Right lung (tissue), 10 donors: ENCODE measurements around the gene PROX2. TPM values are rescaled to one million over a fixed set of nuclear protein-coding genes. Genes with fewer than 3 reads are reported as not detected.

Experiments
- DNase-seq, 2 donors: peaks; one replicate each; pipeline ENCODE4 v3.0.0-alpha.2; 2013
- long read RNA-seq, 8 donors: transcript quantifications; one replicate each; lab custom pipeline, GENCODE V29; 2026
- polyA plus RNA-seq, 5 donors: library from polyadenylated mRNA; unstranded; fragments of 120-200 nt; gene quantifications; one replicate each; pipeline versions ENCODE4 v1.2.1 to v1.2.3, GENCODE V29; 2013; ENCODE audit warnings: inconsistent platforms in 1 of 5, low replicate concordance in 1 of 5; ENCODE audit not compliant: insufficient read length in 5 of 5, insufficient read depth in 1 of 5

The PROX2 gene
- polyA plus RNA-seq: 1 to 10 TPM; 1.7 to 3.2 (median 2.5) TPM
- long read RNA-seq, donor 1, partial matches to known transcripts: 8 of 21 reads
- long read RNA-seq, donor 1, other reads (novel, unspliced or antisense): 13 of 21 reads
- long read RNA-seq, donor 2: 0 reads
- long read RNA-seq, donor 3, partial matches to known transcripts: 6 of 6 reads
- long read RNA-seq, donor 3, other reads (novel, unspliced or antisense): 0 of 6 reads
- long read RNA-seq, donor 4: 0 reads
- long read RNA-seq, donor 5: 0 reads
- long read RNA-seq, donor 6: 0 reads
- long read RNA-seq, donor 7: 0 reads
- long read RNA-seq, donor 8: 0 reads

DNA sequence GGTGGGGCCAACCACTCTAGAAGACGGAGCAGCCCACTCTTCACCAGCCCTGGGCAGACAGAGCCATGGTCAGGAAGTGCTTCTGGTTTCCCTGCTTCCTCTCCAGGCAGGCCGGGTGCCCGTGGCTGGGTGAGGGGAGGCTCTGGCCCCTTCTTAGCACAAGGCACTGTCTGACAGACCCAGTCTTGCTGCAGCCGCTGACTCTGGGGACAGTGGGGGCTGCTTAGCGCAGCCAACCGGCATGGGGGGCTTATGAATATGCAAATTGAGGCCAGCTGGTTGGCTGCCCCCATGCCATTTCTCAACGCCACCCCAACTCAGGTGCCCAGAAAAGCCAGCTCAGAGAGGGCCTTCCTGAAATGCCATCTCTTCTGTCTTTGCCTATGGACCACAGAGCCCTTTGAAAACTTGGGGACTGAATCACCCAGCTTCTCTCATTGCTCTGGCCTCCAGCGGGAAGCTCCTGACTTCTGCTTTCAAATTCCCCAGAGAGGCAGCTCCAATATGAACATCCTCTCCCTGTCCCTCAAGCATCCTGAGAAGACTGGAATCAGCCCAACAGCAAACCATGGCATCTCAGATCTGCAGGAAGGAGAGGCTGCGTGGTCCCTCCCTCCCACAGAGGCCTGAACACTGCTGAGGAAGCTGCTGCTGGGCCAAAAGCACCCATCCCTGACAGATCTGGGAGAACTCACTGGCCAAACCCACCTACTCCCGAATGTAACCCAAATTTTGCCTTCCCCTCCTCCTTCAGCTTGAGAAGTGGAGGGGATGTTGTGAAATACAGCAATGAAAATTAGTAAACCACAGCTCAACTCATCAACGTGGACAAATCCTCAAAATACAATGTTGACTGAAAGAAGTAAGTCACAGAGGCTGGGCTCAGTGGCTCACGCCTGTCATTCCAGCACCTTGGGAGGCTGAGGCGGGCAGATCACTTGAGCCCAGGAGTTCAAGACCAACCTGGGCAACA lies at the start of gene PROX2:
Gene PROX2, minus strand, starts transcription at position 205 of the 973 bp plus-strand sequence. CDS start 12,311 bp downstream, outside the sequence.
- DNase-seq: no peak

GRCh38 chr14:74924061-74924460 lies 48.1 kb upstream of the PROX2 start:
- DNase-seq: no peak

DNA sequence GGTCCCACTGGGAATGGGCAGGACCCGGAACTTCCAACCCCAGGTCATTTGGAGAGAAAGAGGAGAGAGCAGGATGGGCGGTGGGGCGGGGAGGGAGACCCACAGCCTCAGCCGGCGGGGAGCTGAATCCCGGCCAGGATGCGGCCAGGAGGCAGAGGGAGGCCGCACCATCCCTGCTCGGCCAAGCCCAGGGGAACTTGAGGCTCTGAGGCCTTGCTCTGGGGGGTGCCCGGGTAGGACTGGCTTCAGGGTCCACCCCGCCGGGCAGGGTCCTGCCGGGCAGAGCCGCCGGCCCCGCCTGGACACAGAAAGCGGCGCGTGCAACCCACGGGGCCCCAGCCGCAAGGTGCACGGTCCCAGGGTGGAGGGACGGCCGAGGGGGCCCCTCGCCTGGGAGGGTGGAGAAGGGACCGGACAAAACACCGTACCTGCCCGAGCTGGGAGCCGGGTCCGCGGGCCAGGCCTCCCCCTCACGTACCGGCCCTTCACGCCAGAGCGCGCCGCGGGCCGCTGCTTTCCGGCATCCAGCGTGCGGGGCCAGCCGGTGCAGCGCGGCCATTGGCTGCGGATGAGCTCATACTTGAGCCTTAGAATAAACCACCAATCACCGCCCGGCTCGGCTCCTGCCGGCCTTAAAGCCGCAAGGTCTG lies 46.9 kb upstream of the PROX2 start, which contains the start of gene RPS6KL1:
Gene RPS6KL1, minus strand, starts transcription at position 509 of the 650 bp plus-strand sequence. CDS start 1,719 bp downstream, outside the sequence.
- no peak for DNase-seq

- no peak for DNase-seq
These were observed 46.2 kb upstream of the PROX2 start for GRCh38 chr14:74921987-74922751.

- no peak for DNase-seq
These were observed 45.2 kb upstream of the PROX2 start for GRCh38 chr14:74921053-74921620.

GRCh38 chr14:74920281-74920680 lies 44.3 kb upstream of the PROX2 start:
- no peak for DNase-seq

GRCh38 chr14:74919421-74920165 lies 43.6 kb upstream of the PROX2 start:
- DNase-seq: no peak

- DNase-seq: no peak
These were observed 42.4 kb upstream of the PROX2 start for GRCh38 chr14:74918380-74918779.

DNA sequence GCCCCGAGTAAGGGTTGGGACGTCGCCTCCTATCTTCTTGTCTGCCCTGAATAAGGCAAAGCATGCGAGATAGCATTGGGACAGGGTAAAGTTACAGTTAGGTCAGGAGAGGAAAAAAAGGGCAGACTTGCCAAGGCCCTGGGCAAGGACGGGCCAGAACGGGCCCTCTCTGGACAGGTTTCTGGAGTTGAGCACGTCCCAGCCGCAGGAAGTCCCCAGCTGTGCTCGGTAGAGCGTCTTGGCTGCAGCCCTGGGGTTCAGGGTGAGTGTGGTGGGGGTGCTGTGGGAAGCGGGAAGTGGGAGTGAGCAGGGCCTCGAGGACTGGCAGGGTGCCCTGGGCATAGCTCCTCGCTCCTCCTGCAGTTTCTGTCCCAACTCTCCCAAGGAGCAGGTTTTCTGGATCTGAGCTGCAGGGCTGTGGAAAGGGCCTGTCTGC lies 41.7 kb upstream of the PROX2 start:
- DNase-seq: no peak

- no peak for DNase-seq
These were observed 41.2 kb upstream of the PROX2 start for GRCh38 chr14:74917178-74917543.

GRCh38 chr14:74915826-74916225 lies 39.9 kb upstream of the PROX2 start:
- no peak for DNase-seq

DNA sequence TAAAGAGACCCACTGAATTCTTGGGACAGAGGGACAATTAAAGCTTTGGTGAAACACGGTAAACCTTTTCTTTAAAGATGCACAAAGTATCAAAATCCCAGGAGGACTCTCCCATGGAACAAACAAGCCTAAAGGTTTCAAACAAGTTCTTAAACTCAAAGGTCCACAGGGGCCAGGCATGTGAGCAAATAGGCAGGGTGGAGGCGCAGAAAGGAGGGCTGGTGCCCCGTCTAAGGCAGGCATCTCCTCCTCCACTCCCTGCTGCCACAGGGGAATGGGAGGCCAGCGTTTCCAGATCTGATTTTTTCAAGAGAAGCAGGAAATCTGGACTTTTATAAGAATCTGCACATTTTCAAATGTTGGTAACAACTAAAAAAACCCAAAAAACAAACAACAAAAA lies 39.5 kb upstream of the PROX2 start:
- no peak for DNase-seq

- DNase-seq: peak in 1 of 2 donors; percentile 80
These were observed 38.1 kb upstream of the PROX2 start for GRCh38 chr14:74913986-74914573.

DNA sequence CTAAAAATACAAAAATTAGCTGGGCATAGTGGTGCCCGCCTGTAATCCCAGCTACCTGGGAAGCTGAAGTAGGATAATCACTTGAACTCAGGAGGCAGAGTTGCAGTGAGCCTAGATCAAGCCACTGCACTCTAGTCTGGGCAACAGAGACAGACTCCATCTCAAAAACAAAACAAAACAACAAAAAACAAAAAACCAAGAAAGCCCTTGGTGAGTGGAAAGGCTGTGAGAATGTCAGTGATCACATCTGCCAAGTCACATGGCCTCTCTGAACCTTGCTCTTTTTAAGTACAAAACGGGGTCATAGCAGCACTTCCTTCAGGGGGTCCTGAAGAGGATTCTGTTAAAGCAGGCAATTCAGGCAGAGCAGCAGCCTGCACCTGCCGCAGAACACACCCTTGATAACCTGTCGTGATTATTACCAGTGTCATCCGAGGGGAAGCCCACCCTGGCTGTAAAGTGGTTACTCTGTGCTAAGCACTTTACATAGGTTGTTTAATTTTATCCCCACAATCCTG lies 37.5 kb upstream of the PROX2 start:
- DNase-seq: no peak

DNA sequence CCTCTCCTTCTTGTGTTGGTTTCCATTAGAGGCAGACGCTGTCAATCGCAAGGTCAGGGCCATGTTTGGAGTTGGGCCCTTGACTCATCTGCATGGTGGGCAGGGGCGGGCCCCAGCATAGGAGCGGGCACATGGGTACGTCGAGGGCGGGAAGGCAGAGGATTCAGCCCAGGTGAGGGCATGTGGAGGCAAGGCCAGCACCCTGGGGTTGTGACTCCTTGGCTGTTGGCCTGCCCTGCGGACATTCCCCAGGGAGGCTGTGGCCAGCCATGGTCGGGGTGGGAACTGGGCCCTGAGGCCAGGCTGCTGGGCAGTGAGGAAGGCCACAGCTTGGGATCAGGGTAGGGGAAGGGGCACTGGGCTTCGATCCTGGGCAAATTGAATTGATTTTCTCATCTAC lies 36.9 kb upstream of the PROX2 start:
- no peak for DNase-seq

DNA sequence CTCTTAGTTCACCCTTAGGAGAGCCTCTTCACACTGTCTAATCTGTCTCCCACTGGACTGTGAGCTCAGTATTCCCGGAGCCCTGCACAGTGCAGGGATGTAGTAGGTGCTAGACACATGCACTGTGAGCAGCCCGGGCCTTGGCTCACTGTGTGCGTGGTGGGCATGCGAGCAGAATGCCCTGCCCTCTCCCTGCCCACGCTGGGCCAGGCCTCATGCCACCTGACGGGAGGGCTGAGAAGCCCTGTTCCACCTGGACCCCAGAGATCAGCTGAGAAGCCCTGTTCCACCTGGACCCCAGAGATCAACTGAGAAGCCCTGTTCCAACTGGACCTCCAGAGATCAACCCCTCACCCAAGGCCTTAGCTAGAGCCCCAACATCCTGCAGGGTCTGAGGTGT lies 36.2 kb upstream of the PROX2 start:
- no peak for DNase-seq

- no peak for DNase-seq
These were observed 35.8 kb upstream of the PROX2 start for GRCh38 chr14:74911704-74912103.

DNA sequence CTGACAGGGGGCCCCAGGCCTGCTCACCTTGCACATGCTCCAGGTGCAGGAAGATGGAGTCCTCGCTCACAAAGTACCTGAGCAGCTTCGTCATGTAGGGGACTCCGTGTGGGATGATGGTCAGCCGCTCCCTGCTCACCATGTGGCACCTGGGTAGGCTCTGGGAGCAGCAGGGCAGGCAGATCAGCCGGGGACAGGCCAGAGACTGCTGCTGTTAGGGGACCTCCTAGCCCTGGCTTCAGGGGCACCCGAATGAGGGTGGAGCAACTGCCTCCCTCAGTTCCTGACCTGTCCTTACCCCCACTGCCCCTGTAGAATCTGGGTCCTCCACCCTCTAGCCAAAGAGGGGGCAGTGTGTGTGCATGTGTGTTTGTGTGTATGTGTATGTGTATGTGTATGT lies 35.3 kb upstream of the PROX2 start:
- DNase-seq: no peak

- no peak for DNase-seq
These were observed 34.6 kb upstream of the PROX2 start for GRCh38 chr14:74910556-74910955.

- no peak for DNase-seq
These were observed 34.0 kb upstream of the PROX2 start for GRCh38 chr14:74909911-74910310.
